AG10803 (cell line): ENCODE results near the gene PAPSS2.

ENCODE experiments used
- DNase-seq: peaks from one replicate; pipeline ENCODE4 v3.0.0; 2010; ENCODE audit warnings: low read depth
- H3K4me3 ChIP-seq: 2 replicates; pipeline ENCODE4 v1.5.1; 2011; ENCODE audit warnings: mild to moderate bottlenecking, low read length, control low read depth
- TF ChIP-seq, protein P1 (sequence below): conservative IDR thresholded peaks from 2 replicates; pipeline ENCODE4 v1.5.1; 2011; ENCODE audit warnings: mild to moderate bottlenecking, low read length, control low read depth, inconsistent platforms

PAPSS2 gene

DNA sequence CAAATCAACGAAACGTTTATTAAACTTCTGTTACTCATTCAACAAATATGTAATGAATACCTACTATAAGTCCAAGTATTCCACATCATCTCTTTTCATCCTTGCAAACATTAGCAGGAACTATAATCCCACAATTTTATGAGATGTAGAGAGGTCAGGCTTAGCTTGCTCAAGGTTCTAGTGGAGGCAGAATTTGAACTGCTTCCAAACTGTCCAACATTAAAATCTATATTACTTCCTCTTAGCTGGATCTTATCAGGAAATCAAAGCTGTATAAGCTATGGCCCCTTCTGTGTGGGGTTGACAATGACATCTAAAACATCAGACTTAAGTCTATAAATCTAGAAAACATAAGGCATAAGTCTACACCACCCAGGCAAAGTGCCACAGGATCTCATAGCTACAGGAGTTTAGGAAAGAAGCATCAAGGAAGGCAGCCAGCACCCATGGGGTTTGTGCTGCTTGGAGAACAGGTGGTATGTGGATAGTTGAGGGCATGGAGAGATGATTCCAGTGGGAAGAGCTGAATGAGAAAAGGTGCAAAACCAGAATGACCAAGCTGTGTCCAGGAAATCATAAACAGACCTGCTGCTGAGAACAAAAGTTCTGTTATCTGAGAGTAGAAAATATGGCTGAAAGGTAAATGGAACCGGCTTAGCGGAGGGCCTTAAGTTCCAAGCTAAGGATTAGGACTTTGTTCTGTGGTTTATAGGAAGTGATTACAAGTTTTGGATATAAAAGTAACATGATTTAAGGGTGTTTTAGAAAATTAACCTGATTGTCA, 34.5 kb downstream of the PAPSS2 start:
- H3K4me3 ChIP-seq: no peak overlapping the region
- TF ChIP-seq, protein P1, sequence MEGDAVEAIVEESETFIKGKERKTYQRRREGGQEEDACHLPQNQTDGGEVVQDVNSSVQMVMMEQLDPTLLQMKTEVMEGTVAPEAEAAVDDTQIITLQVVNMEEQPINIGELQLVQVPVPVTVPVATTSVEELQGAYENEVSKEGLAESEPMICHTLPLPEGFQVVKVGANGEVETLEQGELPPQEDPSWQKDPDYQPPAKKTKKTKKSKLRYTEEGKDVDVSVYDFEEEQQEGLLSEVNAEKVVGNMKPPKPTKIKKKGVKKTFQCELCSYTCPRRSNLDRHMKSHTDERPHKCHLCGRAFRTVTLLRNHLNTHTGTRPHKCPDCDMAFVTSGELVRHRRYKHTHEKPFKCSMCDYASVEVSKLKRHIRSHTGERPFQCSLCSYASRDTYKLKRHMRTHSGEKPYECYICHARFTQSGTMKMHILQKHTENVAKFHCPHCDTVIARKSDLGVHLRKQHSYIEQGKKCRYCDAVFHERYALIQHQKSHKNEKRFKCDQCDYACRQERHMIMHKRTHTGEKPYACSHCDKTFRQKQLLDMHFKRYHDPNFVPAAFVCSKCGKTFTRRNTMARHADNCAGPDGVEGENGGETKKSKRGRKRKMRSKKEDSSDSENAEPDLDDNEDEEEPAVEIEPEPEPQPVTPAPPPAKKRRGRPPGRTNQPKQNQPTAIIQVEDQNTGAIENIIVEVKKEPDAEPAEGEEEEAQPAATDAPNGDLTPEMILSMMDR: no peak
- DNase-seq: no peak

DNA sequence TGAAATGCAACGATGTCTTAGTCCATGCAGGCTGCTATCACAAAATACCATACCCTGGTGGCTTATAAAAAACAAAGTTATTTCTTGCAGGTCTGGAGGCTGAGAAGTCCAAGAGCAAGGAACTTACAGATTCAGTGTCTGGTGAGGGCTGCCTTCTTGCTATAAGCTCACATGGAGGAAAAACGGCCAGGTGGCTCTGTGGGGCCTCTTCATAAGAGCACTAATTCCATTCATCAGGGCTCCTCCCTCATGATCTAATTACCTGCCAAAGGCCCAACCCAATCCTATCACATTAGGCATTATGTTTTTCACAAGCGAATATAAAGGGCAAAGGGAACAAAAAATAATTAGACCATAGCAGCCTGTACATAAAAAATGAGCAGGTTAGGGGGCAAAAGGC, 35.4 kb downstream of the PAPSS2 start:
- DNase-seq: no peak
- no peak overlapping the region for H3K4me3 ChIP-seq
- TF ChIP-seq, protein P1: no peak

DNA sequence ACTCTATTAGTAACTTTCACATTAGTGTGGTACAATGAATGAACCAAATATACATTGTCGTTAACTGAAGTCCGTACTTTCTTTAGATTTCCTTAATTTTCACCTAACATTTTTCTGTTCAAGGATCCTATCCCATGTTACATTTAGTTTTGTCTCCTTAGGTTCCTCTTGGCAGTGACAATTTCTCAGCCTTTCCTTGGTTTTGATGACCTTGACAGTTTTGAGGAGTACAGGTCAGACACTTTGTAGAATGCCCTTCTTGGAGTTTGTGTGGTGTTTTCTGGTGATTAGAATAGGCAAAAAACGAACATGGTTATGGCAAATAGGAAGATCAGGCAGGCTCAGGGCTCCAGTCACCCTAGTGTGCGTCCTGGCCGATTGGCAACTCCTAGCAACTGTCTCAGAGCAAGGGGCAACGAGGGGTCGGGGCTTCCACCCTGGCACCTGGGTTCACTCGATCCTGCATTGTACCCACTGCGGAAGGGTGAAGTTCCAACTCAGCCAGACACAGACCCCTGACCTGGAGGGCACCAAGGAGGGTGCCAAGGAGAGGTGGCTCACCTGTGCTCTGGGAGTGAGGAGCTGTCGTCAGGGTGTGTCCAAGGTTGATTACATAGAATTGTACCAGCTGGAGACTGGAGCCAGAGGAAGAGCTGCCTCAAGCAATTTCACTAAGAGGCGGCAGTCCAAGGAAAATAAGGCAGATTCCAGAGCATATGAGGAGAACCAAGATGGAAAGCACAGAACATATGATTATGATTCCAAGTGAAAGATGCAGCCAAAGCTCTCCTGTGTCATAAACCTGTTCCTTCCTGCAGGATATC, 37.5 kb downstream of the PAPSS2 start:
- H3K4me3 ChIP-seq: no peak overlapping the region
- TF ChIP-seq, protein P1: no peak
- DNase-seq: no peak

DNA sequence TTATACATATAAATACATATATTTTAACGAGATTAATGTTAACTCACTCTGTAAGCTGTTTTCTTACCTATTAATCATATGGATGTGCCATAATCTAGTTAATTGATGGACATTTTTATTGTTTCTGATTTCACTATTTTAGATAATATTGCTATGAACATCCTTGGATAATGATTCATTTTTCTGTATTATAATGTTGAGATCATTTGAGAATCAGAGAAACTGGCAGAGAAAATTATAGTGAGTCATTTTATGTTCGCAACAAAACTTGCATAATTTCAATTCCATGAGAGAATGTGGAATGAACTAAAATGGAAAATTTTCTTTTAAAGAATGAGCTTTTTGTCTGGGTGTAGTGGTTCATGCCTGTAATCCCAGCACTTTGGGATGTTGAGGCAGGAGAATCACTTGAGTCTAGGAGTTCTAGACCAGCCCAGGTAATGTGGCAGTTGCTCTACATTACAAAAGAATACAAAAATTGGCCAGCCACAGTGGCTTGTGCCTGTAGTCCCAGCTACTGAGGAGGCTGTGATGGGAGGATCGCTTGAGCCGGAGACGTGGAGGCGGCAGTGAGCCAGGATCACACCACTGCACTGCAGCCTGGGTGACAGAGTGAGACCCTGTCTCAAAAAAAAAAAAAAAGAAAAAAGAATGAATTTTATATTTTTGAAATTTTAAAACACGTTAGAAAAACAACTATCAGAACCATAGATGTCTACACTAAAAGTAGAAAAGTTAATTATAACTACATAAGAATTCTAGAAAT, 40.5 kb downstream of the PAPSS2 start:
- H3K4me3 ChIP-seq: no peak overlapping the region
- TF ChIP-seq, protein P1: no peak
- DNase-seq: peak; percentile 74

DNA sequence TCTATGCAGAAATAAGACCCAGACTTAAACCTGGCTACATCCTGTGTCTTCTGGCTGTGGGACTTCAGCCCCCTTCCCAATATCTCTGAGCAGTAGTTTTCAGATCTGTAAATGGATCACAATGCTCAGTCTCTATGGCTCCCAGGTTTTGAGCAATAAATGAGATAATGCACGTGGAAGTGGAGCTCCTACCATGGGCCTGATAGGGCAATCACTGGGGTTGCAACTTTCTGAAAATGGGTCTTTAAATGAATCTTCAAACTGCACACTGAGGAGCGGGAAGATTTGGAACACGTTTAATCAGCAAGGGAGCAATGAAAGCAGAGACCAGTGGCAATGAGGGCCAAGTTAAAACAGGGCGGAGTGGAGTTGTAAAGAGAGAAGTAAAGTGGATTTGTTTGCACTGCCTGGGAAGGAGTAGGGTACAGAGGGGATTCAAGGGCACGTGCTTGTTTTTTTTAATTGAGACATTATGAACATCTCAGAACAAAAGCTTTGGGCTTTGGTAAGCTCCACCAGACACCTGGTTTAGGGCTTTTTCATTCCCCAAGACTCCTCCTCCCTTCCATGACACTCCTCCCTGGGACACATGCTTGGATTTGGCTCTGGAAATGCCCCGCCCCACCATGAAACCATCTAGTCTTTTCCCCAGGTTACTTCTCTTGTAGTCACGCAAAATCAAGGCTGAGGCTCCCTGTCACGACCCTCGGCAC, 42.7 kb downstream of the PAPSS2 start:
- H3K4me3 ChIP-seq: no peak overlapping the region
- TF ChIP-seq, protein P1: no peak
- no peak for DNase-seq

DNA sequence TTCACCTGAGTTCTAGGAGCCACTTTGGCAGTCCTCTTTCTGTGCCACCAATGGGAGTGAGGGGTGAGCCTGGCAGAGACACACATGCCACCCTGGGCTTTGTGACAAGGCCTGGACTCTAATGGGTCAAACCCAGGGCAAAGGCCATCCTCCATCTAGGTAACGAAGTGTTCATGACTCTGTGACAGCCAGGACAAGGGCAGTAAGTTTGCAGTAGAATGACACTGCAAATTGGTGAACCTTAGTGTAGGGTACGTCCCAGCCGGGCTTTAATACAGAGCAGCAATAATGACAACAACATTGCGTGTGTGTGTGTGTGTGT, 43.3 kb downstream of the PAPSS2 start:
- no peak overlapping the region for H3K4me3 ChIP-seq
- TF ChIP-seq, protein P1: no peak

More for the DNA sequence above, 43.3 kb downstream of the PAPSS2 start:
- DNase-seq: no peak
